ENCODE results near the gene BEGAIN.

BEGAIN gene

DNA sequence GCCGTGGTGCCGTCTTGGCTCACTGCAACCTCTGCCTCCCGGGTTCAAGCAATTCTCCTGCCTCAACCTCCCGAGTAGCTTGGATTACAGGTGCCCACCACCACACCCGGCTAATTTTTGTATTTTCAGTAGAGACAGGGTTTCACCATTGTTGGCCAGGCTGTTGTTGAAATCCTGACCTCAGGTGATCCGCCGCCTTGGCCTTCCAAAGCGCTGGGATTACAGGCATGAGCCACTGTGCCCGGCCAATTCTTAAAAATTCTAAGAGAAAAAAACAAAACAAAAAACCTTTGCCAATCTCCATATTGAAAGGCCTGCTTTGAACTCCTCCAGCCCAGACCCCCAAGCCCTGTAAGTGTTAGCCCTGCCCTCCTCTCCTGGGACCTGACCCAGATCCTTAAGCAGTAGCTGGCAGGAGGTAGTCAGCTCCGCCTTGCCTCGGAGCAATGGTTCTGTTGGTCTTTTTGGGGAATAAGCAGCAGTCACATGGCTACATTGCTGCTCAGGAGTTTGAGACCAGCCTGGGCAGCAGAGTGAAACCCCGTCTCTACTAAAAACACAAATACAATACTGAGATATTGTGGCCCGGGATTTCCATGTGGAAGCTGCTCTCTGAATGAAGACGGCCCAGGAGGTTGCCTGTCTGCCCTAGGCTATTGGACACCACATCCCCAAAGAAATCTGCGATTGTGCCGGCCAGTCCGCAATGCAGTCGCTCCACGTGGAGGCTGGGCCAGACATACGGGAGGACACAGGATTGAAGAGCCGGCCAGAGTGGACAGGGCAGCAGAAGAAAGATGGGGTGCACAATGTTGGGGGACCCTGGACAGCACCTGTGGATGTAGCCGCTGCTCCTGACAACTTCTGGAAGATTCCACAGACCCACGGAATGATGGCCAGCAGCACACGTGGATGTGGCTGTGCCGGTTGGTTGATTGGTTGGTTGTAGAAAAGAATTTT is 28.8 kb upstream of the BEGAIN start:
- Histone ChIP-seq H3K9me3 (ENCODE audit: control insufficient read depth, low read length) (no peaks in the 10 kb centered on the region), H3K27ac (ENCODE audit: insufficient read depth, low read length, poor library complexity, severe bottlenecking) (no peak overlapping the region), H3K27me3 (replicated peaks; ENCODE audit: control insufficient read depth, insufficient read depth, low read length, poor library complexity, severe bottlenecking) (no peaks in the 10 kb centered on the region), H3K4me3 (ENCODE audit: insufficient read depth, low read depth, low read length, poor library complexity, severe bottlenecking) (no peak overlapping the region), H3K36me3 (ENCODE audit: control insufficient read depth, insufficient read depth, low read length) (no peaks in the 10 kb centered on the region), H3K4me1 (ENCODE audit: control insufficient read depth, insufficient read depth, low read length, poor library complexity, severe bottlenecking) (peaks cover 8% of the 10 kb centered on the region)
- DNase-seq = no peak

DNA sequence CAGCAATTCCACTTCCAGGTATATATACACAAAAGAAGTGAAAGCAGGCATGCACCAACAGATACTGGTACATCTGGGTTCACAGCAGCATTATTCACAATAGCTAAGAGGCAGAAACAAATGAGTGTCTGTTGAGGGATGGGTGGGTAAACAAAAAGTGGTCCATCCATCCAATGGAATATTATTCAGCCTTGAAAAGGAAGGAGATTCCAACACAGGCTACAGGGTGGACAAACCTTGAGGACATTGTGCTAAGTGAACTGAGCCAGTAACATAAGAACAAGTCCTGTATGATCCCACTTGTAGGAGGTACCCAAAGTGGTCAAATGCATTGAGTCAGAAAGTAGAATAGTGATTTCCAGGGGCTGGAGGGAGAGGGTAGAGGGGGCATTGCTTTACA is 27.6 kb upstream of the BEGAIN start:
- DNase-seq = no peak
- H3K9me3 ChIP-seq (ENCODE audit: control insufficient read depth, low read length) = no peaks in the 10 kb centered on the region
- H3K27ac ChIP-seq (ENCODE audit: insufficient read depth, low read length, poor library complexity, severe bottlenecking) = no peak overlapping the region
- peaks cover 8% of the 10 kb centered on the region for H3K4me1 ChIP-seq (ENCODE audit: control insufficient read depth, insufficient read depth, low read length, poor library complexity, severe bottlenecking)
- H3K4me3 ChIP-seq (ENCODE audit: insufficient read depth, low read depth, low read length, poor library complexity, severe bottlenecking) = no peak overlapping the region
- no peaks in the 10 kb centered on the region for H3K36me3 ChIP-seq (ENCODE audit: control insufficient read depth, insufficient read depth, low read length)
- no peaks in the 10 kb centered on the region for H3K27me3 ChIP-seq (replicated peaks; ENCODE audit: control insufficient read depth, insufficient read depth, low read length, poor library complexity, severe bottlenecking)

DNA sequence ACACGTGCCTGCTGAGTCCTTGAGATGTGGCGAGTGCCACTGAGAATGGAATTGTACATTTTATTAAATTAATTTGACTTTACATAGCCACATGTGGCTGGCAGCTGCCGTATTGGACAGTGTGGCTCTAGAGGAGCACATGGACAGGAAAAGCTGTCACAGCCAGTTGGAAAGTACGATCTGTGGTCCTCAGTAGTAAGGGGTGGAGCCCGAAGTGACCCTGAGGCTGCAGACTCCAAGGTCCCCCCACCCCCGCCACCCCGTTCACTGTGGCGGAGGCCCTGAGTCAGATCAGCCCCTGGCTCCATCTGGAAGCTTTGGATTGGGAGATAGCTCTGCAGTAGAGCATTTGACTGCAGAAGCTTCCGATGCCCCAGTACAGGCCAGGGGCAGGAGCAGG is 25.8 kb upstream of the BEGAIN start:
- Histone ChIP-seq H3K36me3 (ENCODE audit: control insufficient read depth, insufficient read depth, low read length) (no peaks in the 10 kb centered on the region), H3K27me3 (replicated peaks; ENCODE audit: control insufficient read depth, insufficient read depth, low read length, poor library complexity, severe bottlenecking) (no peaks in the 10 kb centered on the region), H3K4me3 (ENCODE audit: insufficient read depth, low read depth, low read length, poor library complexity, severe bottlenecking) (no peak overlapping the region), H3K9me3 (ENCODE audit: control insufficient read depth, low read length) (no peaks in the 10 kb centered on the region), H3K27ac (ENCODE audit: insufficient read depth, low read length, poor library complexity, severe bottlenecking) (no peak overlapping the region), H3K4me1 (ENCODE audit: control insufficient read depth, insufficient read depth, low read length, poor library complexity, severe bottlenecking) (peaks cover 8% of the 10 kb centered on the region)
- DNase-seq = no peak

DNA sequence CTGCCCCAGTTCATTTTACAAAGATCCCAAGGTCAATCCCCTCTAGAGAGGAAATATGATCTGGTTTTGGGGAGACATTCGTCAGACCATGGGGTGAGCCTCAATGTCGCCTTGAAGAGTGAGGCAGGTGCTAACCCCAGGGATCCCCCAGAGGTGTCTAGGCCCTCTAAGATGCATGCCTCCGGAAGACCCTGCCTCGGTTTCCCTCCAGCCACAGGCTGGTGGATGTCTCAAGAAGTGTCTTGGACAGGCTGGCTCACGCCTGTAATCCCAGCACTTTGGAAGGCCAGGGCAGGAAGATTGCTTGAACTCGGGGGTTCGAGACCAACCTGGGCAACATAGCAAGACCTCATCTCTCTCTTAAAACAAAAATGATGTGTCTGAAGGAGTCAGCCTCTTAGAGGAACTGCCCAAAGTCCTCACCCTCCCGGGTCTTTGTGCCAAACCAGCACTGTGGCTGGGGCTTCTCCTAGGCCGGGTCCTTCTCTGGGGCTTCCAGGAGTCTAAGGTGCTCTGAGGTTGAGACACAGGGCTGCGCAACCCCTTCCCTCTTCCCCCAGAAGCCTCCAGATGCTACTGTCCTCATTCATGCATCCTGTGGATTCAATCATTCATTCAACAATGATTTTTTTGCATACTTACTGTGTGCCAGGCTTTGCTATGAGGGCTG is 24.7 kb upstream of the BEGAIN start:
- no peaks in the 10 kb centered on the region for H3K9me3 ChIP-seq (ENCODE audit: control insufficient read depth, low read length)
- no peak overlapping the region for H3K27ac ChIP-seq (ENCODE audit: insufficient read depth, low read length, poor library complexity, severe bottlenecking)
- H3K4me1 ChIP-seq (ENCODE audit: control insufficient read depth, insufficient read depth, low read length, poor library complexity, severe bottlenecking) = no peaks in the 10 kb centered on the region
- no peak for DNase-seq
- H3K4me3 ChIP-seq (ENCODE audit: insufficient read depth, low read depth, low read length, poor library complexity, severe bottlenecking) = no peak overlapping the region
- H3K27me3 ChIP-seq (replicated peaks; ENCODE audit: control insufficient read depth, insufficient read depth, low read length, poor library complexity, severe bottlenecking) = no peaks in the 10 kb centered on the region
- H3K36me3 ChIP-seq (ENCODE audit: control insufficient read depth, insufficient read depth, low read length) = no peaks in the 10 kb centered on the region

DNA sequence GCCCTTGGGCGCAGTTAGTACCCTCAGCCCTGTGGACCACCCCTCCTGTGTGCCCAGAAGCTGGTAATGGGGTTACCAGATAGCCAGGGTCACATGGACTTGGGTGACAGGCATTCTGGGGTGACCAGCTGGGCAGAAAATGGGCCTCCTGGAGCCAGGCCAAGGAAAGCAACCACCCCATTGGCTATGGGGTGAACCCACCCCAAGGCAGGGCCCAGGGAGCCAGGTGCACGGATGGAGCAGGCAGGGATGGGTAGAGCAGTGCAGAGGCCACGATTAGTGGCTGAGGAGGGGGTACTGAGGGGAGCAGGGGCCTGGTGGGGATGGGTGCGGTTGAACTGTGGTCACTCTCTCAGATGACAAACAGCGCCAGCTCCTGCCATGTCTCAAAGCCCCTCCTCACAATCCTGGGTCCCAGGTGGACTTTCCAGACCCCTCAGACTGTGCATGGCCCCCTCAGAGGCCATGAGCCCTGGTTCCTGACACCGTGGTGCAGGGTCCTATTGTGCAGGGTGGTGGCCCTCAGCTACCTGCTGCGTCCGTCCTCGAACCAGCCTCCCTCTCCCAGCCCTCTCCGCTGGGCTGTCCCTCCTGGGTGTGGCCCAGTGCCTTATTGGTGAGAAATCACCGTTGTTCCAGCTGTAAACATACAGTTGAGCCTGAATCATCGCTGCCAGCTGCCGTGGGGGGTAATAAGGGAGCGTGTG is 23.4 kb upstream of the BEGAIN start:
- Histone ChIP-seq H3K4me1 (ENCODE audit: control insufficient read depth, insufficient read depth, low read length, poor library complexity, severe bottlenecking) (no peaks in the 10 kb centered on the region), H3K4me3 (ENCODE audit: insufficient read depth, low read depth, low read length, poor library complexity, severe bottlenecking) (no peak overlapping the region), H3K27me3 (replicated peaks; ENCODE audit: control insufficient read depth, insufficient read depth, low read length, poor library complexity, severe bottlenecking) (no peaks in the 10 kb centered on the region), H3K9me3 (ENCODE audit: control insufficient read depth, low read length) (no peaks in the 10 kb centered on the region), H3K36me3 (ENCODE audit: control insufficient read depth, insufficient read depth, low read length) (no peaks in the 10 kb centered on the region), H3K27ac (ENCODE audit: insufficient read depth, low read length, poor library complexity, severe bottlenecking) (no peak overlapping the region)
- DNase-seq = no peak

DNA sequence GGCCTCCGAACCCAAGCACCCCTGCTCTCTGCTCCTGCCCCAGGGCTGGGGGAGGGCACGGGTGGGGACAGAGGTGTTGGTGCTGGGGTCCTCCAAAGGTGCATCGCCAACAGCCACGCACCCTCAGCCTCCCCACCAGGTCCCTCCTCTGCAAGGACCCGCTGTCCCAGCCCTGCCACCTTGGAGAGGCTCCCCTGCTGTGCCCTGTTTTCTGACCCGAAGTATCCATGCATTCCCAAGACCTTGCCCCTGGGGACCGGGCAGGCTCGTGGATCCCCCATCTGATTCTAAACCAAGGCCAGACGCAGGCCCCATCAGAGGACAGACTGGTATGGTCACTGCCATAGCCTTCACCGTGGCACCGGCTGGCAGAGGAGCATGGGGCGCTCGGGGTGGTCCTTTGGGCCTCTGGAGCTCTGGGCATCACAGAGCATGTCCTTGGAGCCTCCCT is 22.7 kb upstream of the BEGAIN start:
- no peaks in the 10 kb centered on the region for H3K9me3 ChIP-seq (ENCODE audit: control insufficient read depth, low read length)
- H3K27ac ChIP-seq (ENCODE audit: insufficient read depth, low read length, poor library complexity, severe bottlenecking) = no peak overlapping the region
- no peak overlapping the region for H3K4me3 ChIP-seq (ENCODE audit: insufficient read depth, low read depth, low read length, poor library complexity, severe bottlenecking)
- no peak for DNase-seq
- H3K36me3 ChIP-seq (ENCODE audit: control insufficient read depth, insufficient read depth, low read length) = no peaks in the 10 kb centered on the region
- H3K27me3 ChIP-seq (replicated peaks; ENCODE audit: control insufficient read depth, insufficient read depth, low read length, poor library complexity, severe bottlenecking) = no peaks in the 10 kb centered on the region
- no peaks in the 10 kb centered on the region for H3K4me1 ChIP-seq (ENCODE audit: control insufficient read depth, insufficient read depth, low read length, poor library complexity, severe bottlenecking)

DNA sequence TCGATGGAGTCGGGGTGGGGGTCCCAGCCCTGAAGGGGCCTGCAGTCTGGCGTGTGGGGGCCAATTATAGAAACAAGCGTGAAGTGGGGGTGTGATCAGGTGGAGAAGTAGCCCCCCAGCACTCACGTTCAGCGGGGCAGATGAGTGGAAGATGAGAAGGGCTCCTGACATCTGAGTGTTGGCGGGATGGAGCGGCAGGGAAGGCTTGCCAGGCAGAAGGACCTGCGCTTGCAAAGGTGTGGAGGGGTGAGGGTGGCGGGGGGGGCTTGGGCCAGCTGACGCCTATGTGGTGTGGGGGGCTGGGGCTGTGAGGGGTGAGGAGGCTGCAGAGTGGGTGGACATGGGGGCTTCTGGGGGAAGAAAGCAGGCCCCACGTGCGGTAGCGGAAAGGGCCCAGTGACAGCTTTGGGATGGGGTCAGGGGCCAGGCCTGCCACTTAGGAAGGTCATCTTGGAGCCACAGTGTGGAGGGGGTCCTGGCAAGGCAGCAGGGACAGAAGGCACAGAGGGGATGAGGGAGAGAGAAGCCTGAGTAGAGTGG is 22.2 kb upstream of the BEGAIN start:
- Histone ChIP-seq H3K4me3 (ENCODE audit: insufficient read depth, low read depth, low read length, poor library complexity, severe bottlenecking) (no peak overlapping the region), H3K27me3 (replicated peaks; ENCODE audit: control insufficient read depth, insufficient read depth, low read length, poor library complexity, severe bottlenecking) (no peaks in the 10 kb centered on the region), H3K36me3 (ENCODE audit: control insufficient read depth, insufficient read depth, low read length) (no peaks in the 10 kb centered on the region), H3K4me1 (ENCODE audit: control insufficient read depth, insufficient read depth, low read length, poor library complexity, severe bottlenecking) (no peaks in the 10 kb centered on the region), H3K27ac (ENCODE audit: insufficient read depth, low read length, poor library complexity, severe bottlenecking) (no peak overlapping the region), H3K9me3 (ENCODE audit: control insufficient read depth, low read length) (no peaks in the 10 kb centered on the region)
- DNase-seq = no peak

DNA sequence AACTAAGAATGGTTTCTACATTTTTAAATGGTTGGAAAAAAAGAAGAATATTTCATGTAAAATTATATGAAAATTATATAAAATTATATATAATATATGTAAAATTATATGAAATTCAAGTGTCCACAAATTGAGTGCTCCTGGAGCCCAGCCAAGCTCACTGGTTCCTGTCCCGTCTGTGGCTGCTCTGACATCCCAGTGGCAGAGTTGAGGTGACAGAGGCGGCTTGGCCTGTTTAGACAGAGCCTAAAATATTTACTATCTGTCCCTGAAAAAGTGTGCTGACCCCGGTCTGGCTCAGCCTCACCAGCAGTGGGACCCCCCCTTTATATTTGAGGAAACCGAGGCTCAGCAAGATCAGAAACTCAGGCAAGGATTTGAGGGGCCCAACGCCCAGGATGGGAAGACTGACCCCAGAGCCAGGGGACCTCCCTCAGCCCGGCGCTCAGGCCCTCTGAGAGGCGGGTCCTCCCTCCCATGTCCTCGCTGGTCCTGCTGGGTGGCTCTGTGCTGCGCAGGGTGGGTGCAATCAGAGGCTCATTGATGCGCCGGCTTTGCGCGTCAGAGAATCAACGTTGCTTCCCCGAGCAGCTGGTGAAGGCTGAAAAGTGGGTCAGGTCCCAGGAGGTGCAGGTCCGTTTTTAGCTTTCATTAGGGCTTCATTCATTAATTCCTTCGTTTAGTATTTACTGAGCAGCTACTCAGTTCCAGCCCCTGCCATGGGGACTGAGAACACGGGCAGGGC is 21.5 kb upstream of the BEGAIN start:
- H3K4me3 ChIP-seq (ENCODE audit: insufficient read depth, low read depth, low read length, poor library complexity, severe bottlenecking) = no peak overlapping the region
- no peaks in the 10 kb centered on the region for H3K27me3 ChIP-seq (replicated peaks; ENCODE audit: control insufficient read depth, insufficient read depth, low read length, poor library complexity, severe bottlenecking)
- DNase-seq = no peak
- no peaks in the 10 kb centered on the region for H3K4me1 ChIP-seq (ENCODE audit: control insufficient read depth, insufficient read depth, low read length, poor library complexity, severe bottlenecking)
- no peak overlapping the region for H3K27ac ChIP-seq (ENCODE audit: insufficient read depth, low read length, poor library complexity, severe bottlenecking)
- no peaks in the 10 kb centered on the region for H3K36me3 ChIP-seq (ENCODE audit: control insufficient read depth, insufficient read depth, low read length)
- no peaks in the 10 kb centered on the region for H3K9me3 ChIP-seq (ENCODE audit: control insufficient read depth, low read length)

DNA sequence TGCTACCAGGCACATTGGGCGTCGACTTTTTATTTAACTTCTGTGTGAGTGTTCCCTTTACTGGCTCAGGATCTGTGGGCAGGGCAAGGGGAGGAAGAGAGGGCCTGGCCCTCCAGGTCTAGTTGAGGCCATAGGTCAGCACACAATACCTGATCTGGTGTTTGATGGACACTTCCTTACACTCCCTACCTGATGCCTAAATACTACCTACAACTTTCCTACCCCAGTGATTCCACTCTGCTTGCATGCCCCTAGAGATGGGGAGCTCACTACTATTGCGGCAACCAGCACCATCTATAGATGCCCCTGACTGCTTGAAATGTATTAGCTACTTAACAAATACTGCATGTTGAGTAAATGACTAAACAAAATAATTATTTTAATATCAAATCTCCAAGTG is 20.8 kb upstream of the BEGAIN start:
- Histone ChIP-seq H3K4me1 (ENCODE audit: control insufficient read depth, insufficient read depth, low read length, poor library complexity, severe bottlenecking) (no peaks in the 10 kb centered on the region), H3K27ac (ENCODE audit: insufficient read depth, low read length, poor library complexity, severe bottlenecking) (no peak overlapping the region), H3K36me3 (ENCODE audit: control insufficient read depth, insufficient read depth, low read length) (no peaks in the 10 kb centered on the region), H3K9me3 (ENCODE audit: control insufficient read depth, low read length) (no peaks in the 10 kb centered on the region), H3K27me3 (replicated peaks; ENCODE audit: control insufficient read depth, insufficient read depth, low read length, poor library complexity, severe bottlenecking) (no peaks in the 10 kb centered on the region), H3K4me3 (ENCODE audit: insufficient read depth, low read depth, low read length, poor library complexity, severe bottlenecking) (no peak overlapping the region)
- DNase-seq = no peak

Measured in effector memory CD4-positive, alpha-beta T cell (primary cell).